IPS-18a (cell line): ENCODE measurements around the gene TSHZ2.
"Not testable (repeated sequence)": the region's sequence is repeated elsewhere in the genome, so short reads cannot be mapped to it uniquely, and the experiment has no call there.

ENCODE experiments used
- H3K27ac ChIP-seq: one replicate; pipeline ENCODE4 v1.5.1; 2013; ENCODE audit warnings: low read length
- H3K27me3 ChIP-seq: one replicate; pipeline ENCODE4 v1.6.1; 2013; ENCODE audit warnings: mild to moderate bottlenecking, low read length; ENCODE audit not compliant: control insufficient read depth, insufficient read depth
- H3K36me3 ChIP-seq: one replicate; pipeline ENCODE4 v1.6.1; 2013; ENCODE audit warnings: low read depth, low read length; ENCODE audit not compliant: control insufficient read depth
- H3K4me1 ChIP-seq: one replicate; pipeline ENCODE4 v1.6.1; 2013; ENCODE audit warnings: low read depth, low read length; ENCODE audit not compliant: control insufficient read depth
- H3K4me3 ChIP-seq: one replicate; pipeline ENCODE4 v1.5.1; 2013; ENCODE audit warnings: low read length
- H3K9ac ChIP-seq: one replicate; pipeline ENCODE4 v1.6.1; 2013; ENCODE audit warnings: mild to moderate bottlenecking, low read length, moderate library complexity
- H3K9me3 ChIP-seq: one replicate; pipeline ENCODE4 v1.6.1; 2013; ENCODE audit warnings: low read depth, low read length; ENCODE audit not compliant: control insufficient read depth

Gene TSHZ2

GRCh38 chr20:53364646-53365045, 392.5 kb downstream of the TSHZ2 start:
- Histone ChIP-seq H3K27me3 (no peaks in the 10 kb centered on the region), H3K36me3 (no peaks in the 10 kb centered on the region), H3K9ac (no peak overlapping the region), H3K4me1 (peaks cover 10% of the 10 kb centered on the region), H3K9me3 (no peaks in the 10 kb centered on the region), H3K27ac (no peak overlapping the region), H3K4me3 (no peak overlapping the region)

- Histone ChIP-seq H3K4me3 (no peak overlapping the region), H3K27ac (no peak overlapping the region), H3K36me3 (no peaks in the 10 kb centered on the region), H3K9me3 (no peaks in the 10 kb centered on the region), H3K27me3 (no peaks in the 10 kb centered on the region), H3K4me1 (peaks cover 10% of the 10 kb centered on the region), H3K9ac (no peak overlapping the region)
Observed at GRCh38 chr20:53365076-53365475, 392.9 kb downstream of the TSHZ2 start.

DNA sequence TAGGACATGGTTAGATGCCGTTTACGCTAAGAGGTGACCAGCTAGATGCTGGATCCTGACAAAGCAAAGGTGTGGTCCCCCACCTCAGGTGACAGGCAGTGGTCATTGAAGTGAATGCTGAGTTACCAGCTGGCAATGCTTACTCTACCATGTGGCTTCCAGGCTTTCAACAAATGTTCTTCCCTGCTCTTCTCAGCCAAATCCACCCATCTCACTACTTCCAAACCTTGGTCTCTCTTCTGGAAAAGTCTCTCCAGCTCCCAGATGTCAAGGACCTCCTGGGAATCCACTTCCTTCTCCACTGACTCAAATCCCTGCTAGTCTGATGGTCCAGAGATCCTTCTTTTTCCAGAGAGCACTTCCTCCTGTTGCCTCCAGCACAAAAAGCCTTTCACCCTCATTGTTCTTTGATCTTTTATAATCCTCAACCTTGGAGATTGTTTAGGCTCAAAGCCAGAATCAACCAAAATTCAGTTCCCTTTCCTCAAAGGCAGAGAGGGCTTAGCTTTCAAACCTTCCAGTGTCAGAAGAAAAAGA, 393.4 kb downstream of the TSHZ2 start:
- H3K4me1 ChIP-seq, result peaks cover 7% of the 10 kb centered on the region
- H3K36me3 ChIP-seq, result no peaks in the 10 kb centered on the region
- no peak overlapping the region for H3K4me3 ChIP-seq
- no peaks in the 10 kb centered on the region for H3K9me3 ChIP-seq
- H3K27me3 ChIP-seq, result no peaks in the 10 kb centered on the region
- no peak overlapping the region for H3K27ac ChIP-seq
- H3K9ac ChIP-seq, result no peak overlapping the region

DNA sequence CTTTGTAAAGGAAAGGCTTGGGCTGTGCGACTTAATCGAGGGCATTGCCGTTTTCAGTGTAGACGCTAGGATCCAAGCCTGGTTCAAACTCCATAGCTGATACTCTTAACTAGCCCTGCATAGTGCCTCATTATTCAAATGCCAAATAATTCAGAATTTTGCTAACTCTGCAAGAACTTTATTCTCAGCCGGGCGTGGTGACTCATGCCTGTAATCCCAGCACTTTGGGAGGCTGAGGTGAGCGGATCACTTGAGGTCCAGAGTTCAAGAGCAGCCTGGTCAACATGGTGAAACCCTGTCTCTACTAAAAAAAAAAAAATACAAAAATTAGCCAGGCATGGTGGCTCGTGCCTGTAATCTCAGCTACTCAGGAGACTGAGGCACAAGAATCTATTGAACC, 394.8 kb downstream of the TSHZ2 start:
- H3K4me1 ChIP-seq, H3K27ac ChIP-seq, H3K9me3 ChIP-seq, H3K27me3 ChIP-seq, H3K36me3 ChIP-seq, H3K4me3 ChIP-seq, H3K9ac ChIP-seq: not testable (repeated sequence)

- Histone ChIP-seq H3K27ac (no peak overlapping the region), H3K9me3 (no peaks in the 10 kb centered on the region), H3K27me3 (no peaks in the 10 kb centered on the region), H3K36me3 (no peaks in the 10 kb centered on the region), H3K9ac (no peak overlapping the region), H3K4me3 (no peak overlapping the region), H3K4me1 (no peaks in the 10 kb centered on the region)
Observed at GRCh38 chr20:53369871-53370270, 397.7 kb downstream of the TSHZ2 start.

- Histone ChIP-seq H3K36me3 (no peaks in the 10 kb centered on the region), H3K9ac (no peak overlapping the region), H3K27me3 (no peaks in the 10 kb centered on the region), H3K27ac (no peak overlapping the region), H3K9me3 (no peaks in the 10 kb centered on the region), H3K4me1 (no peaks in the 10 kb centered on the region), H3K4me3 (no peak overlapping the region)
Observed at GRCh38 chr20:53370345-53370961, 398.3 kb downstream of the TSHZ2 start.

DNA sequence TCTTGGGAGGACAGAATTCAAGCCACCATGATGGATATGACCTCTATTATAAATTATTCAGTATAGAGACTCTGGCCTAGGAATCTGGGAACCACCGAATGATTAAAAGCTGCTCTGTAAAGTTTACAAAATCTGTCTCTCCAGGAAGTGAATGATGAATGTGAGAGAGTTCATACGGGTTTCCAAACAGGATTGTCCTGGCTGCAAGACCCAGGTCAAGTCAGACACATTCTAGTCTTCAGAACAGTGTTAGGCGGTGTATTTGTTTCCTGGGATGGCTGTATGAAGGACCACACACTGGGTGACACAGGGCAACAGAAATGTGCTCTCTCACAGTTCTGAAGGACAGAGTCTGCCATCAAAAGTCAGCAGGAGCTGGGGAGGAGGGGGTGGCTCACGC, 399.1 kb downstream of the TSHZ2 start:
- H3K27ac ChIP-seq, result no peak overlapping the region
- H3K4me3 ChIP-seq, result no peak overlapping the region
- H3K36me3 ChIP-seq, result no peaks in the 10 kb centered on the region
- H3K9me3 ChIP-seq, result no peaks in the 10 kb centered on the region
- H3K4me1 ChIP-seq, result no peaks in the 10 kb centered on the region
- no peaks in the 10 kb centered on the region for H3K27me3 ChIP-seq
- no peak overlapping the region for H3K9ac ChIP-seq

- Histone ChIP-seq H3K27me3 (no peaks in the 10 kb centered on the region), H3K4me1 (no peaks in the 10 kb centered on the region), H3K9ac (no peak overlapping the region), H3K36me3 (no peaks in the 10 kb centered on the region), H3K9me3 (no peaks in the 10 kb centered on the region), H3K27ac (no peak overlapping the region), H3K4me3 (no peak overlapping the region)
Observed at GRCh38 chr20:53376021-53376420, 403.9 kb downstream of the TSHZ2 start.

GRCh38 chr20:53379014-53379832, 407.1 kb downstream of the TSHZ2 start:
- no peaks in the 10 kb centered on the region for H3K27me3 ChIP-seq
- H3K9ac ChIP-seq, result no peak overlapping the region
- H3K9me3 ChIP-seq, result no peaks in the 10 kb centered on the region
- no peaks in the 10 kb centered on the region for H3K36me3 ChIP-seq
- H3K4me1 ChIP-seq, result no peaks in the 10 kb centered on the region
- H3K27ac ChIP-seq, result no peak overlapping the region
- no peak overlapping the region for H3K4me3 ChIP-seq

DNA sequence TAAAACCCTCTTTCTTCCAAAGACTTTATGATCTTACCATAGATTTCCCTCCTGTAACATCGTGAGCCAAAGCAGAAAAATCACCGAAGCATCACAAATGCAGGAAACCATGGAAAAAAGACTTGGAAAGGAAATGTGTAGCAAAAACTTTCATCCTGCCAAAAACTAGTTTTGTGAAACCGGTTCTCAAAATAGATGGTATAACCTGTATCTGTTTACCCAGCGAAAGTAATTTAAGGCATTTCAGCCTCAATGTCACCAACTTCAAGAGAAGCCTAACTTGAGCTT, 407.6 kb downstream of the TSHZ2 start:
- no peak overlapping the region for H3K9ac ChIP-seq
- no peak overlapping the region for H3K27ac ChIP-seq
- H3K27me3 ChIP-seq, result no peaks in the 10 kb centered on the region
- H3K9me3 ChIP-seq, result no peaks in the 10 kb centered on the region
- H3K4me3 ChIP-seq, result no peak overlapping the region
- H3K36me3 ChIP-seq, result no peaks in the 10 kb centered on the region
- H3K4me1 ChIP-seq, result no peaks in the 10 kb centered on the region

DNA sequence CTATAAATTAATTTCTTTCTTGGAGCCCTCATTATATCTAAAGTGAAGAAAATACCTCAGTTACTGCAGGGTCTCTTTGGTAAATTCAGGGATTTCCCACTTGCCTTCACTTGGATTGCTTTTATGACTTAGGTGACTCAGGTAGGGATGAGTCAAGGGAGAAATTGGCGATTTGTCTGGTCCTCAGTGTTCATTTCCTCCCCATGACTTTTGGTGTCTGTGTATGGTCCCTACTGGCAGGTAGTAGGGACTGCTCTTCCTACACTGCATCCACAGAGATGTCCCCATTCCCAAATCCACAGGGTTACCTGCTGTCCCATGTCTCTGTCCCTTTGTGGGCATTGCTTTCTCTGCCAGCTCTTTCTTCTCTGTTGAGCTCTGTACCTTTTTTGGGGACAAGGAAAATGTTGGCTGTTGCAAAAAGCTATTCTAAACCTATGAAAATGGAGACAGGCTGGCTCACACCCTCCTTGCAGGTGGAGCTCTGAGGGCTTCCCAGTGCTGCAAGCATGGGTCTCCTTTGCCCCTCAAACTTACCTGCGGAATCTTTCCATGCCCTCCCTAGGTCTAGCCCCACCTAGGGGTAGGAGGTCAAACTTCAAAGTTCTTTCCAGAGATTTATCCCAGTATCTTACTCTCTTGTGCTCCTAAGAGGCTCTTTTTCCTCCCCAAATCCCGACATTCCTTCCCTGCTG, 409.6 kb downstream of the TSHZ2 start:
- H3K27ac ChIP-seq, result no peak overlapping the region
- no peaks in the 10 kb centered on the region for H3K27me3 ChIP-seq
- peaks cover 6% of the 10 kb centered on the region for H3K4me1 ChIP-seq
- H3K4me3 ChIP-seq, result no peak overlapping the region
- no peaks in the 10 kb centered on the region for H3K36me3 ChIP-seq
- H3K9ac ChIP-seq, result no peak overlapping the region
- no peaks in the 10 kb centered on the region for H3K9me3 ChIP-seq
